ENCODE measurements around the gene FLAD1. TPM values are rescaled to one million over a fixed set of nuclear protein-coding genes. Genes with fewer than 3 reads are reported as not detected.

The FLAD1 gene
- total and polyA plus RNA-seq, 2 of the 8 experiments (the other 6 are each of a cell fraction or from before 2014, with no cell fraction given): 104 to 143 TPM

DNA sequence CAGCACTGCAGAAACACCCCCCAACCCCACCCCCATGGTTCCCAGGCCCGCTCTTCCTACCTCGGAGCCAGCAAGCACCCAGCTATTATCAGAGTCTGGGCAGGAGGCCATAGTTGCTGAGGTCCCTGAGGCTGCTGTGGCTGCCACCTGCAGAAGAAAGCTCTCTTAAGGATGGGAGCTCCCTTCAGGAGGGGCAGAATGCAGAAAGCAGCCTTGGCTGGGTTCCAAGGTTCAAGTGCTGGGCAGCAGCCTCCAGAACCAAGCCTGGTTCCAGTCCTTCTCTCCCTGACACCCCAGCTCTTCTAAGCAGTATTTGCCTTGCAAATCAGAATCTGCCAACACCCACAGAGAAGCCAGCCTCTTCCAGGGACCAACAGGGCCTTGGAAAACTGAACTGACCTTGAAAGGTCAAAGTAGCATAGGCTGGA, 29.5 kb upstream of the FLAD1 start:
- no peaks in the 10 kb centered on the region; a peak in 2 of 7 replicates for H3K27me3 ChIP-seq (replicated peaks in 1 of 4; ENCODE audit: control insufficient read depth in 3 of 4, extremely low read depth in 1 of 4, insufficient read depth in 3 of 4, low read length in 3 of 4)
- H3K14ac ChIP-seq (ENCODE audit: insufficient read length): no peak overlapping the region
- H2BK12ac ChIP-seq (ENCODE audit: low read depth, low read length): no peak overlapping the region
- H3K23ac ChIP-seq (ENCODE audit: insufficient read length): no peak overlapping the region
- no peak overlapping the region for H3K9ac ChIP-seq (replicated peaks in 1 of 4; ENCODE audit: extremely low read depth in 1 of 4, low read depth in 3 of 4, low read length in 3 of 4)
- no peak overlapping the region for H3K18ac ChIP-seq (ENCODE audit: extremely low read depth, low read length)
- ChIA-PET POLR2A (ENCODE audit: partially characterized antibody) (interaction anchor here (0.7 to 18.6 kb wide), 4 partner anchors 10 to 803 kb away, joined by 3 to 662 read pairs (median 8); partner anchors contain the start of genes CKS1B, FLAD1, LENEP and PMVK), CTCF (ENCODE audit: partially characterized antibody) (interaction anchor here (0.7 to 9.8 kb wide), 4 partner anchors 31 to 50 kb away, joined by 3 to 132 read pairs (median 4); partner anchors contain the start of gene LENEP)
- no peak overlapping the region for H4K91ac ChIP-seq (replicated peaks; ENCODE audit: insufficient read length, low read length)
- peaks cover 1 to 12% of the 10 kb centered on the region in 2 experiments for H4K20me1 ChIP-seq (replicated peaks in 1 of 2; ENCODE audit: control insufficient read depth in 1 of 2, insufficient read depth in 2 of 2, low read length in 2 of 2)
- no peak overlapping the region for H2BK5ac ChIP-seq (ENCODE audit: low read depth, low read length)
- no peak overlapping the region for H4K8ac ChIP-seq (ENCODE audit: extremely low read depth, insufficient read depth, low read length)
- H3K56ac ChIP-seq (replicated peaks; ENCODE audit: insufficient read length, low read depth, low read length): no peak overlapping the region
- no peak overlapping the region for H2BK20ac ChIP-seq (ENCODE audit: low read length)
- peaks cover 0 to 28% (median 8%) of the 10 kb centered on the region in 4 experiments; a peak in 6 of 7 replicates for H3K4me1 ChIP-seq (replicated peaks in 1 of 4; ENCODE audit: control insufficient read depth in 3 of 4, insufficient read depth in 4 of 4, low read length in 3 of 4)
- FAIRE-seq: no peak
- H3K4ac ChIP-seq (replicated peaks; ENCODE audit: insufficient read length, low read depth, low read length): no peak overlapping the region
- H3K79me1 ChIP-seq (ENCODE audit: low read depth, low read length): 0 out of 2 replicates have a peak, but pooled peaks cover 6% of the 10 kb centered on the region
- no peak overlapping the region for H3K4me2 ChIP-seq (ENCODE audit: insufficient read depth in 1 of 2, low read depth in 2 of 2, low read length in 2 of 2)
- no peak overlapping the region for H2BK120ac ChIP-seq (replicated peaks; ENCODE audit: low read depth, low read length)
- H3K4me3 ChIP-seq (ENCODE audit: extremely low read depth in 1 of 4, insufficient read depth in 2 of 4, low read depth in 3 of 4, low read length in 4 of 4): no peak overlapping the region
- peaks cover 2 to 4% (median 3%) of the 10 kb centered on the region in 4 experiments; a peak in 4 of 8 replicates for H3K36me3 ChIP-seq (ENCODE audit: control insufficient read depth in 2 of 4, insufficient read depth in 4 of 4, low read length in 3 of 4)
- DNase-seq (ENCODE audit: low read depth in 1 of 2, low spot score in 2 of 2): no peak
- 100% methylated on average over 2 of the region's 2 CpGs; no CpG with 5 or more reads in 1 of the 2 experiments for WGBS, 2 experiments (ENCODE audit: extremely low coverage in 1 of 2, insufficient coverage in 1 of 2, insufficient read length in 1 of 2, insufficient replicate concordance in 2 of 2, low coverage in 1 of 2, low lambda C conversion rate in 2 of 2, missing lambda C conversion rate in 1 of 2)
- H3K9me3 ChIP-seq (ENCODE audit: insufficient read depth in 2 of 2, low read depth in 1 of 2, low read length in 1 of 2): no peaks in the 10 kb centered on the region
- peaks cover 5% of the 10 kb centered on the region for H3K23me2 ChIP-seq (ENCODE audit: low read depth, low read length)
- H2BK15ac ChIP-seq (ENCODE audit: low read length): no peak overlapping the region
- no peak overlapping the region for H2AFZ ChIP-seq (ENCODE audit: low read length)
- no peak overlapping the region for H3K27ac ChIP-seq (ENCODE audit: low read depth, low read length)
- H2AK5ac ChIP-seq (ENCODE audit: low read depth, low read length): no peak overlapping the region
- H3K79me2 ChIP-seq (ENCODE audit: control insufficient read depth in 1 of 2, insufficient read depth in 2 of 2, low read length in 2 of 2): peaks cover 0 to 3% of the 10 kb centered on the region in 2 experiments; a peak in 2 of 4 replicates
- H4K5ac ChIP-seq (ENCODE audit: insufficient read length, low read depth, low read length): no peak overlapping the region
- TF ChIP-seq RNF2 (IDR thresholded peaks at IDR 0.05; ENCODE audit: borderline replicate concordance, low read depth, low read length, missing control alignments, poor library complexity, severe bottlenecking) (no peak), SP1 (IDR thresholded peaks at IDR 0.05; ENCODE audit: low read depth, low read length) (no peak), CHD1 (IDR thresholded peaks at IDR 0.05; ENCODE audit: low read depth, low read length) (no peak), CREB1 (IDR thresholded peaks at IDR 0.05) (no peak)
- TF ChIP-seq, protein P1, sequence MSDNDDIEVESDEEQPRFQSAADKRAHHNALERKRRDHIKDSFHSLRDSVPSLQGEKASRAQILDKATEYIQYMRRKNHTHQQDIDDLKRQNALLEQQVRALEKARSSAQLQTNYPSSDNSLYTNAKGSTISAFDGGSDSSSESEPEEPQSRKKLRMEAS (IDR thresholded peaks at IDR 0.05): no peak

Measured in H1 (cell line).